GM21381 (cell line): ENCODE data around the gene FAF2.
"Not testable (repeated sequence)": the region's sequence is repeated elsewhere in the genome, so short reads cannot be mapped to it uniquely, and the experiment has no call there.

ENCODE experiments used
- ATAC-seq: cut with Tn5 transposase; IDR thresholded peaks from one replicate; pipeline ENCODE4 v1.9.1; 2021; ENCODE audit warnings: mild to moderate bottlenecking, moderate library complexity; ENCODE audit not compliant: unreplicated experiment

The FAF2 gene, protein sequence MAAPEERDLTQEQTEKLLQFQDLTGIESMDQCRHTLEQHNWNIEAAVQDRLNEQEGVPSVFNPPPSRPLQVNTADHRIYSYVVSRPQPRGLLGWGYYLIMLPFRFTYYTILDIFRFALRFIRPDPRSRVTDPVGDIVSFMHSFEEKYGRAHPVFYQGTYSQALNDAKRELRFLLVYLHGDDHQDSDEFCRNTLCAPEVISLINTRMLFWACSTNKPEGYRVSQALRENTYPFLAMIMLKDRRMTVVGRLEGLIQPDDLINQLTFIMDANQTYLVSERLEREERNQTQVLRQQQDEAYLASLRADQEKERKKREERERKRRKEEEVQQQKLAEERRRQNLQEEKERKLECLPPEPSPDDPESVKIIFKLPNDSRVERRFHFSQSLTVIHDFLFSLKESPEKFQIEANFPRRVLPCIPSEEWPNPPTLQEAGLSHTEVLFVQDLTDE

DNA sequence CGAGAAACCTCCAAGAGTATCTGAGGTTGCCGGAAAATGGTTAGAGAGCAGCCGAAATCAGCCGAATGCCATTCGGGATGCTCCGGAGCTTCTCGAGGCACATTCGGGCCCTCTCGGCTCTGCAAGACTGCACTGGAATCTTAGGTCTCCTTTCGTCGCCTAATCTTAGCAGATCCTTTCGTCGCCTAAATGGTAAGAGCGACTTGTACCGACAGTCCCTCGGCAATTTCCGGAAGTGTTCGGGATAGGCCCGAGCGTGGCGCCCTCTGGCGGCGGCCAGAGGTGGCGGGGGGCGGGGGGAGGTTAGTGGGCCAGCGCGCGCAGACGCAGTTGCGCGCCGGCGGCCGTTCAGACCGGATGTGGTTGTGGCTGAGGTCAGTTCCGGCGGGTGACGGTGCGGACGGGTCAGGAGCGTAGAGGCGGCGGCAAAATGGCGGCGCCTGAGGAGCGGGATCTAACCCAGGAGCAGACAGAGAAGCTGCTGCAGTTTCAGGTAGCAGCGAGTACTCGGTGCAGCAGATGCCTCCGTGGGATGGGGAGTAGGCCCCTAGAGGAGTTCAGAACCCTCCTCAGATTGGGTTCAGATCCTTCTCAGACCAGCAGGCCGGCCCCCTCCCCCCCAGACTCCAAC is at the start of gene FAF2:
TSS of gene FAF2 (plus strand) at position 408 of the 631 bp plus-strand sequence. CDS start at position 431, 23 bp downstream.
- peak; percentile 94 for ATAC-seq

DNA sequence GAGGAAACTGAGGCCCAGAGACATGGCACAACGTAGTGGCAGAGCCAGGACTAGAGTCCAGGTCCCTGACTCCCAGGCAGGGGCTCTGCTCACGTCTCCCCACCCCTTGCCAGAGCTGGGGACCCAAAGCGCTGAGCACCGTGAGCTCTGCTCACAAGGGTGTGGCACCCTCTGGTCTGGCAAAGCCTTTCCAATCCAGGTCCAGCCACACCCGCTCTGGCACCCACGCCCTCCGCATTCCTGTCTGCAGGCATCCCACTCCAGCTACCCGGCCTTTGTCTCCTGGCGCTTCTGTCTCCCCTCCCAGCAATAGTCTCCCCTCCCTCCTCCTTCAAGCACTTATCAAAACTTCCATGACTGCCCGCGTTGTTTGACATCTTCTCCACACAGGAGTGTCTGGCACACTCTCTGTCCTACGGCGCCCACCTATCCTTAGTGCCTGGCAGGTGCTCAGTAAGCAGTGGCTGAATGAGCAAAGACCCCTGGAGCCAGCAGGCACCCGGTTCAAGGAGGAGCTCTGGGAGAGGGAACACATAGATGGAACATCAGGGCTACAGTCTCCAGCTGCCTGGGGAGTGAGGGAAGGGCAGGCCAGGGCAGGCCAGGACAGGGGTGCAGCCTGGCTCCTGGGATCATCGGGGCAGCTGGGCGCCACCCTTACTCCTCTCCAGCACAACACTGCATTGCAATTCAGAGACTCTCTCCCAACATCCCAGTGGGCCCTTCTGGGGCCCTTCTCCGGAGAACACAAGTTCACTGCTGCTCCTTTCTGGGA is 47.6 kb upstream of the FAF2 start:
- ATAC-seq, result no peak

DNA sequence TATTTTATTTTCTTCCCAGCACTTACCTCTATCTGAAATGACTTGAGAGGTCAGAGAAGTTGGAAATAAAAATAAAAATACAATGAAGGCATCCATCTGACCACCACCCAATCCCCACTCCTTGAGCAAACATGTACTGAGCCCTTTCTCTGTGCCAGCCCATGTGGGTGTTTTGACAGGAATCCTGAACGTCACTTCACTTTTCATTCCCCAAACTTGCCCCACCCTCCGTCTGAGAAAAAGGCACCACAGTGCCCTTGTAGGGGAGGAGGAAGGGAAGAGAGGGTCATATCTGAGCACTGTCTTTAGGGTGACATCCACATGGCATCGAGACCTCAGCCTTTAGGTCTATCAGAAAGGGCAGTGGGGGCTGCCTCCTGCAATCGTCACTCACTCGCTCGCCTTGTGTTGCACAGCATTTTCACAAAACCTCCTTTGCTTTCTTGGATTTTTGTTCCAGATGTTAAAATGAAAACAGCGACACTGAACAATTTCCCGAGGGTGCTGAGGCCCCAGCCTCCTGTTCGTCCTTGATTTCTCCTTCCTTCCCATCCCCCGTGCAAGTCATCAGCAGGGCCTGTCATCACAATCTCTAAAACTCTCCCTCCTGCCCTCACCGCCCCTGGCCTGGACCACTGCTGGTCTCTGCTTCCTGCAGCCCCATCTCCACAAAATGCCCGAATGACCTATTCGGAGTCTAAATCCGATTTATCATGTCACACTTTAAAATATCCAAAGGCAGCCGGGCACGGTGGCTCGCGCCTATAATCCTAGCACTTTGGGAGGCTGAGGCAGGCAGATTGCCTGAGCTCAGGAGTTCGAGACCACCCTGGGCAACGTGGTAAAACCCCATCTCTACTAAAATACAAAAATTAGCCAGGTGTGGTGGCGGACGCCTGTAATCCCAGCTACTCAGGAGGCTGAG is 46.6 kb upstream of the FAF2 start:
- no peak for ATAC-seq

DNA sequence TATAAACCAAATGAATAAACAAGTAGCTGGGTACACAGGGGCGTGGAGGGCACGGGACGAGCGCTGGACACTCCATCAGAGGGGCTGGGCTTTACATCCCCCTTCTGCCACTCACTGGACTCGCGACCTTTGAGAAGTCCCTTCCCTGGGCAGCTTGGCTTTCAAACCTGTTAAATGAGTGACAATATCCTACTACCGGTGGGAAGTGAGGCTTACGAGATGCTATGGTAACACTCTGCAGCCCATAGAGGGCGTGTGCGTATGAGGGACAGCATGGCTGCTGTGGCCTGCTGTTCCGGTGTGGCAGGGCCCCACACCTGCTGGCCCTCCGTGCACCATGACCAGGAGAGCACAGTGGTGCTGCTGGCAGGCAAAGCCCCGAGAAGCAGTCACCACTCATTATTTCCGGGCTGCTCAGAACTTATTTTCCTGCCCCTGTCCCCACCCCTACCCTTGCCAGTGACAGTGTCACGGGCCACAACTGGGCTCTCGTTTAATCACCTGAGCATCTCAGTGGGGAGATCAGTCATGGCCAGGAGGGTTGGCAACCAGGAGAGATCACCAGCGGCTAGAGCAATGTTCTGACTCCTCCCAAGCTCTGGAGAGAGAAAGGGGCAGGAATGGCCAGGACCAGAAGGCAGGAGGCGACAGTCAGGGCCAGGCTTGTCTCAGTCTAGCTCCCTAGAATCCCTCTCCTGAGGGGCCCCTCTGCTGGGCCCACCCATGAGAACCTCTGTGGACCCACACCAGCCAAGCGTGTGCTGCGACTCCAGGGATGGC is 42.3 kb upstream of the FAF2 start:
- no peak for ATAC-seq

DNA sequence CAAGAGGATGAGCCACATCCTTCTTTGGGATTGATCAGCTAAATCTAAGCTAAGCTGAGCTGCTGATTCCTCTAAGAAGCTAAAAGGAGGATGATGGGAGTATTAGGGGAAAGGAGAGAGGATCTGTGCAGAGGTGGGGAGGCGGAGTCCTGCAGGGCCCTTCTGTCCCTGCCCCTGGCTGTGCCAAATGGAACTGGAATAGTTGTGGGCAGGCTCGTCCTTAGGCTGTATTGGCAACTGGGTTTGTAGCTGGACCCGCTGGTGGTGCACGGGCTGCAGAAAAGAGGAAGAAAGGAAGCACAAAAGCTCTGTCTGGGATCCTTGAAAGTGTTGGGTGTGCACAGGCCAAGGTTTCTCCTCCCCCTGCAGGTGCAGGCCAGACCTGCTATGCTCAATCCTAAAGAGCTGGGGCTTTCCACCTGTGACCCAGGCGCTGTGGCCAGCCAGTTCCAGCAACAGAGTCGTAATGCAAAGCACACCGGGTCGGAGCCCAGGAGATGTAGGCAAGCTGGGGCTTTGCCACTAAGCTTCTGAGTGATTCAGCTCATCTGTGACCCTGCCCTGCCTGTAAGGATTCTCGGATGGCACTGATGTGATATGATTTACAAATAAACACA is 41.6 kb upstream of the FAF2 start:
- no peak for ATAC-seq

DNA sequence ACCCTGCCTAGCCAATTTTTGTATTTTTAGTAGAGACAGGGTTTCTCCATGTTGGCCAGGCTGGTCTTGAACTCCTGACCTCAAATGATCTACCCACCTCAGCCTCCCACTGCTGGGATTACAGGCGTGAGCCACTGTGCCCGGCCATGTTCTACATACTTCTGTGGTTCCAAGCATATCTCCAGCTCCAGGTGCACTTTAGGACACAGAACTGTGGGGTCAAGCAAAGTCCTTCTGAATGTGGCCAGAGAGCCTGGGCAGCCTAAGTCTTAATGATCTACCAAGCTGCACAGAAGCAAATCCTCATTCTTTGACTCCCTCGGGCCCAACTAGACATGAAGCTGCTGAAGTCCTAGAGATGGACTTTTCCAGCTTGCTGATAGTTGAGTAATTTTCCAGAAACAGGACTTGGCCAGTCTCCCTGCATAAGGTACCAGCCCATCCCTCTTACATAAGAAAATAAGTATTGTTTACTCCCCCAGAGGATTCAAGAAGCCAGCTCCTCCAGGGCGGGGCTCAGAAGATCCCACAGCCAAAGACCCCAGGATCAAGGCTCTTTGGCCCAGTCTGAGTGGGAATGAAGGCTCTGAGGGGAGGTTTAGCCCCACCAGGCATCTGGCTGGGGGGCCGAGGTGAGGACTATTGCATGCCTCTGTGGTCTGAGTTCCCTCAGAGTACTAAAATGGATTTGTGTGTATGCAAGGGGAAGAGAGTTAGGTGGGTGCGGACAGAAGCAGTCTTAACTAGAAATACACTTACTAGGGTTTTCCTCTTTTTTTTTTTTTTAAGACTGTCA is 40.5 kb upstream of the FAF2 start:
- no peak for ATAC-seq

DNA sequence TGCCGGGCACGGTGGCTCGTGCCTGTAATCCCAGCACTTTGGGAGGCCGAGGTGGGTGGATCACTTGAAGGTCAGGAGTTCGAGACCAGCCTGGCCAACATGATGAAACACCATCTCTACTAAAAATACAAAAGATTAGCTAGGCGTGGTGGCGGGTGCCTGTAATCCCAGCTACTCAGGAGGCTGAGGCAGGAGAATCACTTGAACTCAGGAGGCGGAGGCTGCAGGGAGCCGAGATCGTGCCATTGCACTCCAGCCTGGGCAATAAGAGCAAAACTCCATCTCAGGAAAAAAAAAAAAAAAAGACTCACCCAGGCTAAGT is 40.0 kb upstream of the FAF2 start:
- ATAC-seq, result not testable (repeated sequence)

DNA sequence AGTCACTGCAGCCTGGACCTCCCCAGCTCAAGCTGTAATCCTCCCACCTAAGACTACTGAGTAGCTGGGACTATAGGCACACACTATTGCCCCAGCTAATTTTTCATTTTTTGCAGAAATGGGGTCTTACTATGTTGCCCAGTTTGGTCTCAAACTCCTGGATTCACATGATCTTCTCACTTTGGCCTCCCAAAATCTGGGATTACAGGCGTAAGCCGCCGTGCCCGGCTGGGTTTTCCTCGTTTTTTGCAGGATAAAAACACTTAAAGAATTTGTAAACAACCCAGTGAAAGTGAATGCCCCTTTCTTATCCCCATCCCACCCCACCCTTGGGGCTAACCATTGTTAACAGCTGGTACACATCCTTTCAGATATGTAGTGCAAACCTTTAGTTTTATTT is 39.6 kb upstream of the FAF2 start:
- no peak for ATAC-seq

DNA sequence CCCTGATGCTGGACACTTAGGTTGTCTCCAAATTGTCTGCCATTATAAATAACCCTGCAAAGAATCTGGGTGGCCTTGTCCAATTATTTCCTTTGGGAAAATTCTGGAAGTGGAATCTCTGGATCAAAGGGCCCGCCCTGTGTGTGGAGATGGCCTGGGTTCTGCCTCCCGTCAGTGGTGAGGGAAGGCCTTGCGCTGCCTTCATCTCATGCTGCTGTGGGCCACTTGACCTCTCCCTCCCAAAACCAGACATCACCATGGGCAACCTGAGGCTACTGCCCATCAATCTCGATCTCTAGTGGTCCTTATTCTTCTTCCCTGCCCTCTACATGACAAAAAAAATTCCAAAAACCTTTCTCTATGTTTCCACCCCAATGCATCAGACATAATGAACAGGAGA is 38.4 kb upstream of the FAF2 start:
- no peak for ATAC-seq

DNA sequence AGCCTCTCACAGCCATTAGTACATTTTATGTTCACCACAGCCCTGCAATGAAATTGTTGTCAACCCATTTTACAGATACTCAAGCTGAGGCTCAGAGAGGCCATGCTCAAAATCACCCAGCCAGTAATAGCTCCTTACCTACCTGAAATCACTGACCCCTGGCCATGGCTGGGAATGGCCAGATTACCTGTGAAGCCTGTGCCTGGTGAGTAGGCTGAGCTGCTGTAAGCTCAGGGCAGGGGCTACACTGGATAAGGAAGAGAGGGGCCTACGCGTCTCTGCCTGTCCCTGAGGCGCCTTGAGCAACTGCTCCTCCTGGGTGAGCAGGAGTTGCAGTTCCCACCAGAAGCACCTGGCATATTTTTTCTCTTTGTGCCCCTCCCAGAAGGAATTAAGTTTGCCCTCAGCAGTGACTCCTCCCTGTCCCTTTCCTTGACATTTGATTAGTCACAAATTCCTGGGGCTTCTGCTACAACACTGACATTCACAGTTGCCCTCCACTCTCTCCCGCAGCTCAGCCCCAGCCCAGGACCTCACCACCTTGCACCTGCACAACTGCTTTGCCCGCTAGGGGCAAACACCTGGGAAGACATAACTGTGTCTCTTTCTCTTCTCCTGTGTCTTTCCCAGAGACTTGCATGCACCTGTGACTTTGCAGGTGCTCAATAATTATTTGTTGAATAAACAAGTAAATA is 37.6 kb upstream of the FAF2 start:
- no peak for ATAC-seq

DNA sequence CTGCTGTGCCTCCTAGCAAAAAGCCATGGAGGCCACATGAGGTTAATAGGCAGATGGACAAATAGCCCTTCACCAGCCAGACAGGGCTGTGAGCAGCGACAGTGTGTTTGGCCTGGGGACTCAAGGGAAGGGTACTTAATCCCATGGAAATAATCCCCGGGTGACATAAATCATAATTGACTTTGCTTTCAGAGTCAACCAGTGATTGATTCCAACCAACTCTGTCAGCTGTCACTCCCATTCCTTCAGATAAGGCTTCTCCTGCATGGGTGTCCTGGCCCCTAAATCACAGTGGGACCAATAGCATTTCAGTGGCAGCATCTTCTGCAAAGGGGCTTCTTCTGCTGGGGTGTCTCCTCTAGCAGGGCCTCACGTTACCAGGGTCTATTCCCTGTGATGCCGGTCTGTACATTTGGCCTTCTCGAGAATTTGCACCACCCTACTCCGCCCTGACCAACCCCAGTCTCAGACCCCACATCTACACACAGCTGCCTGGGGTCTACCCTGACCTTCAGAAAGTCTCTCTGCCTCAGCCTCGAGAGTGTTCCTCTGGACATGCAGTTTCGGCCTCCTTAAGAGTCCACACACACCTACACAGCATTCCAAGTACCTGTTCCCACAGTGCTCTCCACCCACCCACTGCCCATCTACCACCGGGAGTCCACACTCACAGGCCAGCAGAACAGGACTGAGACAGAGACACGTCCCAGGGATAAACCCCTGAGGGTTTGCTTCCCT is 35.5 kb upstream of the FAF2 start:
- no peak for ATAC-seq

DNA sequence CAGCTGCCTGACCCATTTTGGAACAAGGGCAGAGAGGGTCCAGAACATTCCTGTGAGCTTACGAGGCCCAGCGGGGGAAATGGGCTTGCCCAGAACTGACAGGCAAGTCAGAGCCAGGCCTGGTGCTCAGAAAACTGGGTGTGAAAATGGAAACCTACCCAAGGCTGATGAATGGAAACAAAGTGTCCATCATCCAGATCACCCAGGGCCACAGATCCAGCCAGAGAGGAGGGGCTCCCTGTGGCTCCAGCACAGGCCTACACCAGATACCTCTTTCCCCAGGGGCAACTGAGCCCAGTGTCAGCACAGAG is 35.0 kb upstream of the FAF2 start:
- no peak for ATAC-seq

DNA sequence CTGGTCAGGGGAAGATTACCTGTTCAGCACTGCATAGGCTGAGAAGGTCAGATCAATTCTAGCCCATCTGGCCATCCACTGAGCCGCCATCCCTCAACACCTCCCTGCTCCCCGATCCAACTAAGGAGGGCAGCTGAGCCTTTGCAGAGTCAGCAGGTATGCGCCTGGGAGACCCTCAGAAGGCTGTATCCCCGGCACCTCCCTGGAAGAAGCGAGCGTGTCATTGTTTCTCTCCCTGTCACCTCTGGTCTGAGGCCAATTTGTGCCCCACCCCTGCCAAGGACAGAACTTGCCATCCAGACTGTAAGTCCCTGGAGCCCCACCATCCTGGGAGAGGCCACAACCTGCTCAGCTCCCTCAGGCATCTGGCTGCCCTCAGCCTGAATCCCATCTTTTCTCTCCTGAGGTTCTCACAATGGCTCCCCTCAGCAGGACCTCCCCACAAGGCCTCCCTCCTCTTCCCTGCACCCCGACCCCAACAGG is 34.4 kb upstream of the FAF2 start:
- ATAC-seq, result no peak

DNA sequence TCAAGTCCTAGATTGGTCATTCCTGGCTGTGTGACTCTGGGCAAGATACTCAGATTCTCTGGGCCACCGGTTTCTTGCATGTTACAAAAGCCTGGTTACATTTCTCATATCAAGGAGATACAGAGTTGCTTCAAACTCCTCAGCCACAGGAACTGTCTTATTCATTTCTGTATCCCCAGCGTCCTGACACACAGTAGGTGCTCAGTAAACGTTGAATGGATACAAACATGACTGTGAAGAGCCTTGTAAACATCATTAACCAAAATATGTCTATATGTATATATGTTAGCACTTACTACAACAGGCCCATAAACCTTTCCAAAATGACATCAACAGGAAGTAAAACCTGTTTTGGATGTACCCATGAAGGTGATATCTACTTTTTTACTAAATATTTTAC is 33.5 kb upstream of the FAF2 start:
- no peak for ATAC-seq

DNA sequence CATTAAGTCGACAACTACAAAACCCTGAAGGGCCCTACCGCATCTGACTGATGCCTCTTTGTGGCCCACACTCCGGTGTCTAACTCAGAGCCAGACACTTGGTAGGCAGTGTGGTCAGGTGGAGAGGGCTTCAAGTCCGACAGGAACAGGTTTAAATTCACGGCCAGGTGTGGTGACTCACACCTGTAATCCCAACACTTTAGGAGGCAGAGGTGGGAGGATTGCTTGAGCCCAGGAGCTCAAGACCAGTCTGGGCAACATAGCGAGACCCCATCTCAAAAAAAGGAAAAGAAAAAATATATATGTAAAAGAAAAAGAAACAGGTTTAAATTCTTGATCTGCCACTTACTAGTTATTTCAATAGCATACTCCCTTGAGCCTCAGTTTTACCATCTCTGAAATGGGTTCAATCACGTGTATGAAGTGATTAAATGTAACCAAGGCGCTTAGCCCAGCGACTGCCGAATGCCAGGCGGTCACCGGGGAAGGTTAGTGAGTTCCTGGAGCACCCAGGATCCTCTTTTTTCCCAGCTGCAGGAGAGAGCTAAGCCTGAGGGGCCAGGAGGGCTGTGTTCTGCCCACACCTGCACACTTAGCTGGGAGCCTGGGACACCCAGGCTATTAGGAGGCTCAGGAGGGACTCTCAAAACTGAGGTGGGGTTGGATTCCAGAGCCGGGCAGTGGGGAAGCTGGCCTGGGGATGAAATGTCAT is 32.8 kb upstream of the FAF2 start:
- no peak for ATAC-seq

DNA sequence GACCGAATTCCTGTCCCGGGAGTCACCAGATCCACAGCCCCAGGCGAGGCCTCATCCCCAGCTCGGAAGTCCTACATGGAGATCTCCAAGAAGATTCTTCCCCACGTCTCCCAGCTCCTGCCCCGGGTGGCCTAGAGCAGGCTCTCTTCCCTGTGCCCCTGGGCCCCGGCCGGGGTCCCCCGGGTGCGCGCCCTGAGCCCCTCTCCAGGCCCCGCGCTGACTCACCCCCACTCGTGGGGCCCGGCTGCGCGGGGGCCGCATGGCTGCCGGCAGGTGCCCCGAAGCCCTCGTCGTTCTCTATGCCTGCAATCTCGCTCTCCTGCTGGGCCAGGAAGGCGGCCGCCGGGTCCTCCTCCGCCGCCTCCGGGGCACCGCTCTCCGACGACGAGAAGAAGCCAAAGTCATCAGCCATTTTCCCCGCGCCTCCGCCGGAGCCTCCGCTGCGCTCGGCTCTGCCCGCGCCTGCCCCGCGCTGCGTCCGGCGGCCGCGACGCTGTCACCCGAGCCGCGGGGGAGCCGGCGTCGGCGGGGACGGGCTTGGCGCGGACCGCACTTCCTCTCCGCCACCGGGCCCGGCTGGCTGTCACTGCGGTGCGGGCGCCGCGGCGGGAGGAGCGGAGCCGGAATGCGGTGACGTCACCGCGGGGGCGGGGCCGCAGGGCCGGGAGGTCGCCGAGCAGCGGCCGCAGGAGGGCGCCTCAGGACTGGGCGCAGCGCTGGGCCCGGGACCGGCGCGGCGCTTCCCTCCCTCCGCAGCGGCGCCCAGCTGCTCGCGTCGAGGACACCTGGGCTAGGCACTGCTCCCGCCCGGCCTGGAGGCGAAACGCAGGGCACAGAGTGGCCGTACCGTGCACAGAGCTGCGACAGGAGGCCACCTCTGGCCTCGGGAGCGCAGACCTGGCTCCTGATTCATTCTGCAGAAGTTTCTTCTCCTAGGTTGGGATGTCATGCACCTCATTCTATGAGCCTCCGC is 31.9 kb upstream of the FAF2 start, which contains the start of gene CLTB:
TSS of gene CLTB (minus strand) at position 588 of the 973 bp plus-strand sequence. CDS start at position 412, 176 bp downstream.
- ATAC-seq, result peak; percentile 90
